ENCODE measurements around the gene COL19A1.

- TF ChIP-seq ZNF274 (IDR thresholded peaks at IDR 0.05; ENCODE audit: low read depth, low read length) = no peak
- TF ChIP-seq YY1 (IDR thresholded peaks at IDR 0.05; ENCODE audit: insufficient read depth, insufficient read length) = no peak
Observed at GRCh38 chr6:69847492-69847788, 18.9 kb upstream of the COL19A1 start.

All from NT2/D1 (cell line).